Spleen (tissue), 11 donors: ENCODE data around the gene ABI3BP. TPM values are rescaled to one million over a fixed set of nuclear protein-coding genes. Genes with fewer than 3 reads are reported as not detected.

Experiments
- DNase-seq: peaks from one replicate; pipeline ENCODE4 v3.0.0-alpha.2; 2020
- H3K27ac ChIP-seq, 8 donors: fragments of 200-600 bp; sonication (generic) in 7 of 8; 1 replicate in 4 of 8; 2 replicates in 4 of 8; pipeline versions ENCODE4 v1.5.0 to v1.8.0; 2016 to 2021; ENCODE audit warnings: inconsistent platforms in 4 of 8, mild to moderate bottlenecking in 4 of 8, moderate library complexity in 1 of 8
- H3K27me3 ChIP-seq, 7 donors: fragments of 200-600 bp; sonication (generic) in 6 of 7; replicated peaks in 1 of 7; 1 replicate in 4 of 7; 2 replicates in 3 of 7; pipeline versions ENCODE4 v1.5.0 to v1.8.0; 2016 to 2021; ENCODE audit warnings: inconsistent platforms in 3 of 7, mild to moderate bottlenecking in 1 of 7
- H3K36me3 ChIP-seq, 6 donors: fragments of 200-600 bp; sonication (generic) in 5 of 6; 1 replicate in 4 of 6; 2 replicates in 2 of 6; pipeline versions ENCODE4 v1.5.0 to v1.8.0; 2016 to 2021; ENCODE audit warnings: inconsistent platforms in 2 of 6
- H3K4me1 ChIP-seq, 6 donors: fragments of 200-600 bp; sonication (generic) in 5 of 6; 1 replicate in 3 of 6; 2 replicates in 3 of 6; pipeline versions ENCODE4 v1.5.0 to v1.8.0; 2016 to 2021; ENCODE audit warnings: inconsistent platforms in 3 of 6
- H3K4me3 ChIP-seq, 8 donors: fragments of 200-600 bp; sonication (generic) in 7 of 8; 1 replicate in 4 of 8; 2 replicates in 4 of 8; pipeline versions ENCODE4 v1.5.0 to v1.8.0; 2016 to 2021; ENCODE audit warnings: inconsistent platforms in 4 of 8, mild to moderate bottlenecking in 4 of 8, moderate library complexity in 2 of 8
- H3K9me3 ChIP-seq, 8 donors: fragments of 200-600 bp; sonication (generic) in 7 of 8; 1 replicate in 4 of 8; 2 replicates in 4 of 8; pipeline versions ENCODE4 v1.5.0 to v1.8.0; 2016 to 2021; ENCODE audit warnings: inconsistent platforms in 4 of 8
- CTCF ChIP-seq, 11 experiments: fragments of 200-600 bp in 7 of 11; fragments of 450-650 bp in 4 of 11; sonication (generic) in 4 of 11; IDR thresholded peaks in 8 of 11; conservative IDR thresholded peaks in 3 of 11; 1 replicate in 7 of 11; 2 replicates in 4 of 11; pipeline versions ENCODE4 v1.4.0 to v1.8.0; 2016 to 2021; ENCODE audit warnings: antibody characterized with exemption in 11 of 11, inconsistent platforms in 4 of 11, mild to moderate bottlenecking in 1 of 11
- POLR2A ChIP-seq, 3 donors: fragments of 450-650 bp; IDR thresholded peaks; one replicate each; pipeline ENCODE4 v1.5.1; 2017; ENCODE audit warnings: antibody characterized with exemption in 3 of 3, mild to moderate bottlenecking in 1 of 3
- POLR2AphosphoS5 ChIP-seq, 3 donors: sonication (generic); formaldehyde crosslinking; IDR thresholded peaks; one replicate each; pipeline ENCODE4 v1.5.1; 2017; ENCODE audit warnings: antibody characterized with exemption in 3 of 3
- WGBS, 5 donors: extraction: QIAGEN DNeasy Blood & Tissue Kit in 3 of 5; methylation state at CpG; one replicate each; pipeline versions ENCODE4 v1.1.5 to v1.1.7; 2013 to 2018; 5-methylcytosine and 5-hydroxymethylcytosine counted together
- intact Hi-C: fragments of 100-400 bp; cut with DNase I; formaldehyde crosslinking; loops from one replicate; pipeline ENCODE4 v1.15.0; 2023; ENCODE audit warnings: low total_unique reads
- polyA plus RNA-seq, 3 donors: library from polyadenylated mRNA; stranded (reverse); fragments of 200-250 nt; gene quantifications; one replicate each; pipeline ENCODE4 v1.2.1, GENCODE V29; 2013
- total RNA-seq, 7 donors: library from RNA; depleted of rRNA in 3 of 7; stranded (reverse); fragments of >200 nt in 3 of 7; fragmentation: NEBNext Ultra II Directional in 4 of 7; extraction: Animal tissue kit (Norgen Biotek cat#: 25700) in 4 of 7; gene quantifications; one replicate each; pipeline versions ENCODE4 v1.1.0 to v1.2.1, GENCODE V29; 2016 to 2021
- donor health status: healthy with polysubstance abuse.
- donor health status: DM: no; HTN: no; CAD: no; lungs with moderate emphysema.
- donor health status: DM: no; HTN: no; CAD: no.
- donor health status: Bipolar disorder and iron deficiency.
- donor health status: healthy.
- donor health status: DM: no; HTN: no; CAD: no.
- donor health status: DM: yes; HTN: yes; CAD: no.

The ABI3BP gene
- total and polyA plus RNA-seq, 10 donors = 4.2 to 29.9 (median 16.3) TPM

GRCh38 chr3:100789579-100789978 is 203.6 kb downstream of the ABI3BP start:
- WGBS, 5 donors = 90 to 98% (median 93%) methylated on average over 2 of the region's 2 CpGs
- intact Hi-C loops = no loop called here
- no peaks in the 10 kb centered on the region for H3K36me3 ChIP-seq
- H3K4me1 ChIP-seq = no peaks in the 10 kb centered on the region
- H3K9me3 ChIP-seq = peaks cover 0 to 18% (median 11%) of the 10 kb centered on the region in 8 donors
- TF ChIP-seq POLR2A (IDR thresholded peaks at IDR 0.05) = no peak
- no peak for TF ChIP-seq POLR2AphosphoS5 (IDR thresholded peaks at IDR 0.05)
- TF ChIP-seq CTCF (IDR thresholded peaks at IDR 0.05 in 8 of 11, conservative IDR thresholded peaks at IDR 0.05 in 3 of 11) = no peak
- no peak overlapping the region for H3K4me3 ChIP-seq
- no peaks in the 10 kb centered on the region for H3K27me3 ChIP-seq
- DNase-seq = no peak
- H3K27ac ChIP-seq = no peak overlapping the region

DNA sequence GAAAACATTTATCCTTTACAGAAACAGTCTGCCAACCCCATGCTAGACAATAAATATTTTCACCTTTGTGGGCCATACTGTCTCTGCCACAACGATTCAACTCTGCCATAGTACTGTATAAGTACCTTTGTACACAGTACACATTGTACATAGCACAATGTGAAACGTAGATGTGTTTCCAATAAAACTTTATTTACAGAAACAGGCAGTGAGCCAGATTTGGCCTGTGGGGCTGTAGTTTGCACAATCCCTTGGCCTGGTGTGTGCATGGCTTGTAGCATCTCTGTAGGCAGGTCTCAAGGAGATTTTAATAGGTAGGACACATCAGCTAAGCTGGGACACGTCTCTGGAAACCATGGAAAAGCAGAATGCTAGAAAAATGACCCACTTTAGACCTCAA is 209.6 kb downstream of the ABI3BP start:
- intact Hi-C loops = no loop called here
- 74 to 80% (median 75%) methylated on average over 3 of the region's 3 CpGs for WGBS, 5 donors

DNA sequence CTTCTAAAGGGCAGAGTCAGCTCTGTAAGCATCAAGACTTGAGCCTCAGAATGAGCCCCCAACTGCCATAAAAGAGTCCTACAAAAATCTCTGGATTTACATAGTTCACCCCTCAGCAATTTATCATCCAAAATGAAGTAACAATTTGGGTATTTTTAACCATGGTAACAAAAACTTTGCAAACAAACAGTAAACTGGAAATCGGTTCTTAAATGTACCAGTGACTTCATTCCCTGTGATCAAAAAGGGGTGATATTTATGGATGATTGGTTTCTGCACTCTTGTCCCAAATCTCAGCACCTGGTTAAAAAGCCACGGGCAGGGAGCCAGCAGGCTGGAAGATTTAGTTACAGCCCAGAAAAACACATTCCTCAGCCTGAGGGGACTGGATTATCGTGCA is 210.3 kb downstream of the ABI3BP start:
- DNase-seq = no peak
- WGBS, 5 donors = 55 to 79% (median 70%) methylated on average over 3 of the region's 3 CpGs
- peaks cover 0 to 21% (median 11%) of the 10 kb centered on the region in 8 donors for H3K9me3 ChIP-seq
- H3K4me1 ChIP-seq = no peaks in the 10 kb centered on the region
- no peaks in the 10 kb centered on the region for H3K36me3 ChIP-seq
- intact Hi-C loops = no loop called here
- H3K4me3 ChIP-seq = no peak overlapping the region
- no peak for TF ChIP-seq POLR2A (IDR thresholded peaks at IDR 0.05)
- TF ChIP-seq CTCF (IDR thresholded peaks at IDR 0.05 in 8 of 11, conservative IDR thresholded peaks at IDR 0.05 in 3 of 11) = no peak
- no peak for TF ChIP-seq POLR2AphosphoS5 (IDR thresholded peaks at IDR 0.05)
- no peak overlapping the region for H3K27ac ChIP-seq
- no peaks in the 10 kb centered on the region for H3K27me3 ChIP-seq

More for the DNA sequence above, 209.6 kb downstream of the ABI3BP start:
- no peak overlapping the region for H3K27ac ChIP-seq
- TF ChIP-seq POLR2AphosphoS5 (IDR thresholded peaks at IDR 0.05) (no peak), POLR2A (IDR thresholded peaks at IDR 0.05) (no peak), CTCF (IDR thresholded peaks at IDR 0.05 in 8 of 11, conservative IDR thresholded peaks at IDR 0.05 in 3 of 11) (no peak)
- no peak for DNase-seq
- H3K9me3 ChIP-seq = peaks cover 0 to 21% (median 11%) of the 10 kb centered on the region in 8 donors
- no peak overlapping the region for H3K4me3 ChIP-seq
- H3K27me3 ChIP-seq = no peaks in the 10 kb centered on the region
- no peaks in the 10 kb centered on the region for H3K4me1 ChIP-seq
- no peaks in the 10 kb centered on the region for H3K36me3 ChIP-seq

- no peaks in the 10 kb centered on the region for H3K27me3 ChIP-seq
- no peak overlapping the region for H3K27ac ChIP-seq
- H3K4me1 ChIP-seq = no peaks in the 10 kb centered on the region
- H3K4me3 ChIP-seq = no peak overlapping the region
- no peak for DNase-seq
- TF ChIP-seq CTCF (IDR thresholded peaks at IDR 0.05 in 8 of 11, conservative IDR thresholded peaks at IDR 0.05 in 3 of 11) (no peak), POLR2A (IDR thresholded peaks at IDR 0.05) (no peak), POLR2AphosphoS5 (IDR thresholded peaks at IDR 0.05) (no peak)
- 61 to 85% (median 69%) methylated on average over 2 of the region's 2 CpGs for WGBS, 5 donors
- intact Hi-C loops = no loop called here
- peaks cover 0 to 21% (median 11%) of the 10 kb centered on the region in 8 donors for H3K9me3 ChIP-seq
- no peaks in the 10 kb centered on the region for H3K36me3 ChIP-seq
Observed at GRCh38 chr3:100782348-100782747, 210.9 kb downstream of the ABI3BP start.
